Hematopoietic multipotent progenitor cell treated with erythropoietin and hydrocortisone succinate and interleukin-3 and kit ligand, for 4 days (in vitro differentiated cells): ENCODE data around the gene MAGED2.
"Not testable (repeated sequence)": the region's sequence is repeated elsewhere in the genome, so short reads cannot be mapped to it uniquely, and the experiment has no call there.

Experiments
- DNase-seq: peaks from one replicate; pipeline ENCODE4 v3.0.0-alpha.2; 2015

Gene MAGED2

DNA sequence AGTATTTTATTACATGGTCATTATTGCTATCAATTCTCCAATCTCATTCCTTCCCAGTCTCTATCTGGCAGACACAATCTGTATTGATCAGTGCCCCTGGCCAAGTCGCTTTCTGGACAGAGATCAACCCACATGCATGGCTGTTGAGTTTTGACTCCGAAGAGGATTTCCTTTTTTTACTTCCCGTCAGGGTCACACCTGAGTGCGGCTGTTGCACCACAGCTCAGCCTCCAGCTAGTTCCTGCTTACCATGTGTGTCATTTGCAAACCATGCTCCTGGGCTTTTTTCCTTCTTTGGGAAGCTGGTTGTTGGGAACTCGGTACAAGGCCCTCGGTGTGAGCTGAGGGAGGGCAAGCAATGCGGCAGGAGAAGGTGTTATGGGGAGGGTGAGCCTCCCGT, 11.7 kb downstream of the MAGED2 start:
- no peak for DNase-seq

DNA sequence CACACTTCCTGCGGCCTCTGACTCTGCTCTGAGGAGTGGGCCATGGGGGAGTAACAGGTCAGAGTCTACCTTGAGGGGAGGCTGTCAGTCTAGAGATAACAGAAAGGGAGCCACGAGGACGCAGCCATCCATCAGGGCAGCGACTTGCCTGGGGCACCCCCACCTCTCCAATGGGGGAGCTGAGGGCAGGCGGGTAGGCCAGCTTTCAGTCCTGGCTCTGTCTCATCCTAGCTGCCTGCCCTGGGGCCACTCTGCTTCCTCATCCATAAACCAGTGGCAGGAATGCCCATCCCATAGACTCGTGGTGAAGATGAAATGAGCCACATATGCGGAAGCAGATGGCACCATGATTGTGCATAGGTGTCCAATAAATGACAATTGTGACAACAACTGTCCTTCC, 13.2 kb downstream of the MAGED2 start:
- no peak for DNase-seq

DNA sequence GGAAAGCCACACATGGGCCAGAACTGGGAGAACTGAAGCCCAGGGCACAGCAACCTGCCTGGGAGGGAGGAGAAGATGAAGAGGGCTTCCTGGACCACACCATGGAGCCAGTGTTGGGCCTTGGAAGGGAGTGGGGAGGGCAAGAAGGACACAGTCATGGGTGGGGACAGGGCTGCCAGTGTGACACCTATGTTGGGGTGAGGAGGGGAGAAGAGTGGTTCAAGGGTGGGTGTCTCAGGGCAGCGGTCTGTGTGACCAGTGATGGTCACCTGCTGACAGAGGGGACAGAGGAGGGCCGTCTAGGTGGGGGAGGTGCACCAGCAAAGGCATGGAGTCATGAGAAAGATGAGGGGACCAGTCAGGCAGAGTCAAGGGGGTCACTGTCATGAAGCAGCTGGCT, 13.8 kb downstream of the MAGED2 start:
- DNase-seq, result no peak

DNA sequence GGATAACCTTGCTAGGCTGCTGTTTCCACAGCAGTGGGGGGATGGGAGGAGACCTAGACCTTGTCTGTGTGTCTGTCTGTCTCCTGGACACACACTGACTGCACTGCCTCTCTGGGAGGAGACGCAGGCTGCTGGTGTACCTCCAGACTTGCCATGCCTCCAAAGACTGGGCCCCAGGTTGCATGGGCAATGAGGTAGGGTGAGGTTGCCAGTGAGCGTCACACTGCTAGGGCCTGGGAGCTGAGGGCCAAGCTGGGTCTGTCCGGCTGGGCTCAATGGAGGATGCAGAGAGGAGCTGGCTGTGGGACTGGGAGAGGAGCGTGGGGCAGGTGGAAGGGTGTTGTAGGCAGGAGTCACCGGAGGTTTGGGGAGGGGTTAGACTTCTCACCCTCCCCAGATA, 16.6 kb downstream of the MAGED2 start:
- DNase-seq, result no peak

DNA sequence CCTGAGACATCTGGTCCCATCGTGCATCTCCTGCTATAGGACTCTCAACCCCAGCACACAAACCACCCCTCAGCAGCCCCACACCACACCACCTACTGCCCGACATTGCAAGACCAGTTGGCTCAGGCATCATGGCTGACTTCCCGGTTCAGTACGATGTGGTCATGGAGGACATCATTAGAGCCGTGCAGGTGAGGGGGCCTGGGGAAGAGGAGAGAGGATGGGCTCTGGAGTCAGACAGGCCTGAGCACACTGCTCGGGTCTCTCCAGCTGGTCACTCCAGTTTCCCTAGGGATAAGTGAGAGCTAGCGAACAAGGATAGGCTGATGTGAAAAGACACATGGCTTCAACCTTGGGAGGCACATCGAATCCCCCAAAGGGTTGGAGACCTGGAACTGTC, 17.2 kb downstream of the MAGED2 start:
- no peak for DNase-seq

DNA sequence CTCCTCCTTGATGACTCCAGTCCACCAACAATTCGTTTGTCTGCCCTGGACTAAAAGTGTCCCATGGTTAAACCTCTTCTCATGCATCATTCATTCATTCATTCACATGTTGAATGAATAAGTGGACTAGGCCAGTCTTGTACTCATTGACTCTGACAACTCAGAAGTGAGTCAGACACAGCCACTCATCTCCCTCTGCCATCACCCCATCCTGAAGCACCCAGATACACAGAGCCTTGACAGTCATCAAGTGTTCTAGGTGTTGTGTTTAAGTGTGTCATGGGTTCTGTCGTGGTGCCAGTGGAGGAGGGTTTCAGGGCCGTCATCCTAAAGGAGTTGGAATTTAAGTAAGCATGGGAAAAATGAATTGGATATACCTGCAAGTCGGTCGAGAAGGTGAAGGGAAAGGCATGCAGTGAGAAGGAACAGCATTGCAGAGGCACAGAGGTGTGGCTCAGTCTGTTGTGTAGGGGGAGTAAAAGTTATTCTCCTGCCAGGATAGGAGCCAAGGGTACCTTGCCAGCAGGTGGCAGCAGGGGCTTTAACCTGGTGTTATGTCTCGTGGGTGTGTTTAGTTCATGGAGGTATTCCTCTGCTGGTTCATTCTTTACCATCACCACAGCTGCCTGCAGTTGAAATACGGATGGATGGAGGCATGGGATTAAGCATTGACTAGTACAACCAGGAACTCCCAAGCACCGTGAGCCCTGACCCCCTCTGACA, 18.3 kb downstream of the MAGED2 start:
- peak; percentile 5 for DNase-seq

DNA sequence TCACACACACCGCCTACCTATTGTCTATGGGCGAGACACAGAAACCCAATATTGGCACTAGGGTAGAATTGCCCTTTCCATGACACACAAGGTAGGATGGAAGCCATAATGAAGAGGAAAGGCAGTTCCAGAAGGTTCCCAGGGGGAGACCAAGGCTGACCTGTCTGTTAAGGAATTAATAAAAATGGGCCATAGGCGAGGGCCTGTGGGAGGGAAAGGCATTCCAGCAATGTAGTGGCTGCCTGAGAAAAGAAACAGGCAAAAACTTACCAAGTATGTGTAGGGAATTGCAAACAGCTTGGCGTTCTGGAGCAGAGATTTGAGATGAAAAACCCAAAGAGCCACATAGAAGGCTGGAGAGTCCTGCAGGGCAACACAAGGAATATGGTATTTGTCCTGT, 19.1 kb downstream of the MAGED2 start:
- DNase-seq, result no peak

DNA sequence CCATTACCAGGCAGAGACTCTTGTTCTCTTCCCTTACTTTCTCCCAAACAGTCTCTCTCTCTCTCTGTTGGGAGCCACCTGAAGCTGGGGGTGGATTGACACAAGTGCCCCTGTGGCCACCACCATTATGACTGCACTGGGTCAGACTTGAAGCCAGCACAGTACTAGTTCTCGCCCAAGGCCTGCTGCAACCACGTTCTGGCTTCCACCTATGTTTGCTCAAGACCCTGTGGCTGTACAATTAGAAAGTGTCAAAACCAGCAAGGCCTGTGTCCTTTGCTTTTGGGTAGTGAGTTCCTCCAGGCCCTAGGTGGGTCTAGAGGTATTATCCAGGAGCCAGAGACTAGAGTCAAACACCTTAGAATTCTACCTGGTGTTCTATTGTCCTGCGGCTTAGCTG, 31.0 kb downstream of the MAGED2 start:
- DNase-seq, result no peak

DNA sequence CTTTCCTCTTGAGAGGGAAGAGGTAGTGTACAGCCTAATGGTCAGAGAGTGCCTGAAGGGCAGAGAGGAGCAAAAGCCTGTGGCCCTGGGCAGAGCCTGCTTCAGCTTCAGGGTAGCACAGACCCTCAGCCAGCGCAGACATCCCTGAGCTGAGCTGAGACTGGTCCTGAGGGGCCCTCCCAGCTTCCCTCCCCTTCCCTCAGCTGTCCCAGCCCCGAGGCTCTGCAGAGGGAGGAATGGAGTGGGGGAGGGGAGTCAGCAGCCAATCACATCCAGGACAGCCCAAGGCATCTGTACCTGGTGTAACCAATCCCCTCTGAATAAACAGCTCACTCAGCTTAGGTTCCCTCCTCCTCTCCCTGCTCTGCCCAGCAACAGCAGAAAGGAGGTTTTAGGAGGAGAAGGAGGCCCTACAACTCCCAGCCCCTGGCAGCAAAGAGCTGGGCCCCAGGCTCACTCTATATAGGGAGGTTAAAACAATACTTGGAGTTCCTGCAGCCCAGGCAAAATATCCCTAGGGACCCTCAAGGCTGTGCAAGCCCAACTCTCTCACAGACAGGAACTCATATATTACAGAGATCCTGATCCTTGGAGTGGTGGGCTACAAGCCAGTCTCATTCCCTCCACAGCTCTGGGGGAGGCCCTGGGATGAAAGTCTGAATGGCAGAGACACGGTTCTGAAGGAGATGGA, 33.8 kb downstream of the MAGED2 start:
- DNase-seq, result not testable (repeated sequence)

DNA sequence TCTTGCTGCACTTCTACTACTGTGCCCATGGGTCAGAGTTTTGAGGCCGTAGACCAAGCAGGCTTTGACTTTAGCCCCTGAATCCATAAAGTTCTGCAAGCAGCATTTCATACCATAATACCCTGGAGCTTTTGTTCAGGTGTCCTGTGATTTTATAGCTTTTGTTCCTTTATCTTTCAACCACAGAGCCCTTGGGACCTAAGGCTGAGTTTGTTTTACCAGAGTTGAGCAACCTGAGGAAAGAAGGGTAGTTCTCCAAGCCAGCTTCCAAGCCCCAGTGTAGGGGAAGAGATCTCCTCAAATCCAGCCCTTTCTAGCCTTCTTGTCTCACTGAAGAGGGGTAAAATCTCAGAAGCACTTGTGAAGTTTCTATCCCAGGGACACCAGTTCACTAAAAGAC, 35.1 kb downstream of the MAGED2 start:
- DNase-seq, result no peak

DNA sequence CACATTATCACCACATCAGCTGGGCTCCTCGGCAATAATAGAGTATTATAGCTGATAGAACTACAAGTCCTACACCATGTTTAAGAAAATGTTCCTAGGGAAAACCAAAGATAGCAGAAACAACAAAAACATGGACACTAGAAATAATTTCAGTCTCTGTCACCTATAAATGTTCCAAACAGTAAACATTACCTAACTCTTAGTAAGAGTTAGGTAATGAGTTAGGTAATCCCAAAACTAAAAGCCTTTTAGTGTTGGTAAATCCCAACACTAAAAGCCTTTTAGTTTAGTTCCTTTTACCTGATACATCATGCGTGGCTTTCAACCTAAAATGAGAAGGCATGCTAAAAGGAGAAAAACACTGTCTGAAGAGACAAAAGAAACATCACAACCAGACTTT, 35.5 kb downstream of the MAGED2 start:
- no peak for DNase-seq

DNA sequence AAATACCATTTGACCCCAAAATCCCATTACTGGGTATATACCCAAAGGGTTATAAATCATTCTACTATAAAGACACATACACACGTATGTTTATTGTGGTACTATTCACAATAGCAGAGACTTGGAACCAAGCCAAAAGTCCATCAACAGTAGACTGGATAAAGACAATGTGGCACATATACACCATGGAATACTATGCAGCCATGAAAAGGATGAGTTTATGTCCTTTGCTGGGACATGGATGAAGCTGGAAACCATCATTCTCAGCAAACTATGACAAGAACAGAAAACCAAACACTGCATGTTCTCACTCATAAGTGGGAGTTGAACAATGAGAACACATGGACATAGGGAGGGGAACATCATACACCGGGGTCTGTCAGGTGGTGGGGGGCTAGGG, 40.2 kb downstream of the MAGED2 start:
- not testable (repeated sequence) for DNase-seq

DNA sequence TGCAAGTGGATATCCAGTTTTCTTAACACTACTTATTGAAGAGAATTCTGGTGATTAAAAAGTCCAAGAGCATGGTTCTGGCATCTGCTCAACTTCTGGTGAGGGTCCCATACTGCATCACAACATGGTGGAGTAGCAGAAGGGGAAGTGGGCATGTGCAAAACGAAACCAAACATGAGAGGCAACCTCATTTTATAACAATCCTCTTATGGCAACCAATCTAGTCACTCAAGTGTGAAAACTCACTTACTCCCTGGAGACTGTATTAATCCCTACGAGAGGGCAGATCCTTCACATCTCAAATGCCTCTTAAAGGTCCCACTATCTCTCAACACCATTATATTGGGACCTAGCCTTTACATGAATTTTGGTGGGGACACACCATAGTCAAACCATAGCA, 57.7 kb downstream of the MAGED2 start:
- DNase-seq, result no peak
